Endodermal cell (in vitro differentiated cells): ENCODE data around the gene ADAMTS16. TPM values are rescaled to one million over a fixed set of nuclear protein-coding genes. Genes with fewer than 3 reads are reported as not detected.

Experiments used
- DNase-seq: peaks from one replicate; pipeline ENCODE4 v3.0.0-alpha.2; 2017
- H3K27ac ChIP-seq: 2 replicates; pipeline ENCODE4 v1.5.1; 2013; ENCODE audit warnings: mild to moderate bottlenecking, low read depth, low read length, moderate library complexity
- H3K27me3 ChIP-seq: 2 replicates; pipeline ENCODE4 v1.6.1; 2013; ENCODE audit warnings: mild to moderate bottlenecking, low read length, moderate library complexity; ENCODE audit not compliant: insufficient read depth, control insufficient read depth, poor library complexity, severe bottlenecking
- H3K36me3 ChIP-seq: 2 replicates; pipeline ENCODE4 v1.7.0; 2013; ENCODE audit warnings: mild to moderate bottlenecking, low read length, moderate library complexity; ENCODE audit not compliant: control insufficient read depth, insufficient read depth
- H3K4me1 ChIP-seq: one replicate; pipeline ENCODE4 v1.7.0; 2013; ENCODE audit warnings: low read length; ENCODE audit not compliant: control insufficient read depth, insufficient read depth
- H3K4me3 ChIP-seq: 2 replicates; pipeline ENCODE4 v1.5.1; 2013; ENCODE audit warnings: mild to moderate bottlenecking, low read length, moderate library complexity
- H3K9ac ChIP-seq: 2 replicates; pipeline ENCODE4 v1.6.1; 2013; ENCODE audit warnings: mild to moderate bottlenecking, low read length, moderate library complexity; ENCODE audit not compliant: poor library complexity, severe bottlenecking; ENCODE audit errors: extremely low read depth
- H3K9me3 ChIP-seq: 2 replicates; pipeline ENCODE4 v1.6.1; 2013; ENCODE audit warnings: mild to moderate bottlenecking, low read length, moderate library complexity; ENCODE audit not compliant: control insufficient read depth
- H3K27ac Mint-ChIP-seq: 2 replicates; pipeline ENCODE4 v1.8.0; 2020; ENCODE audit warnings: mixed read lengths
- H3K27me3 Mint-ChIP-seq: 2 replicates; pipeline ENCODE4 v1.8.0; 2021; ENCODE audit warnings: mild to moderate bottlenecking, mixed read lengths; ENCODE audit not compliant: insufficient read depth
- H3K36me3 Mint-ChIP-seq: 2 replicates; pipeline ENCODE4 v1.8.0; 2020; ENCODE audit warnings: low read depth, mixed read lengths
- H3K4me1 Mint-ChIP-seq: 2 replicates; pipeline ENCODE4 v1.8.0; 2020; ENCODE audit warnings: mixed read lengths
- H3K4me3 Mint-ChIP-seq: 2 replicates; pipeline ENCODE4 v1.8.0; 2020; ENCODE audit warnings: mild to moderate bottlenecking, moderate library complexity, mixed read lengths
- H3K9me3 Mint-ChIP-seq: 2 replicates; pipeline ENCODE4 v1.8.0; 2020; ENCODE audit warnings: mild to moderate bottlenecking, mixed read lengths
- CTCF ChIP-seq: fragments of 200-600 bp; sonication (generic); conservative IDR thresholded peaks from 2 replicates; pipeline ENCODE4 v1.5.0; 2021; ENCODE audit warnings: antibody characterized with exemption, mild to moderate bottlenecking
- WGBS, 2 experiments: methylation state at CpG; one replicate each; pipeline versions ENCODE4 v1.1.5 to v1.1.7; 2013; ENCODE audit warnings: missing lambda C conversion rate in 2 of 2, mixed read lengths in 1 of 2; ENCODE audit not compliant: insufficient coverage in 1 of 2, insufficient read length in 1 of 2; 5-methylcytosine and 5-hydroxymethylcytosine counted together
- total RNA-seq, 2 donors: library from RNA; stranded (reverse); fragmentation: NEBNext Ultra II Directional in 1 of 2; extraction: Animal tissue kit (Norgen Biotek cat#: 25700) in 1 of 2; gene quantifications; 2 replicates in 1 of 2; 3 replicates in 1 of 2; pipeline ENCODE4 v1.2.1, GENCODE V29; 2021

Gene ADAMTS16
- total RNA-seq, 2 donors from 2014 or later, result 0.77 to 7.4 TPM

DNA sequence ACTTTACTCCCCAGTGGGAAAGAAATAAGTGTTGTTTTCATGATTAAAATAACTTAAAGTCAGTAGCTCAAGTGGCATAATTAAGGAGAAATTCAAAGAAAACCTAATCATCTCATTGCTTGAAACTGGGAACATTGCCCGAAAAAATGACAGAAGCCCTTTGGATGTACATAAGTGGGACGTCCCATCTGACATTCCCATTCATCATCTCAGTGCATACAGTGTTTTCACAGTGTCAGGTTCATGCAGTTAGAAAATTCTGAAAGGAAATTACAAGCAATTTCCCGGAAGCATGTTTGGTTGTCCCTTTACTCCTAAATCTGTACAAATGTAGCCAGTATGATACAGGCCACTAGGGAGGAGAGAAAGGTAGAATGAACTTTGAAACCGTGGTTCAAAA lies 95.6 kb downstream of the ADAMTS16 start:
- Mint-ChIP-seq H3K36me3 (no peaks in the 10 kb centered on the region), H3K4me3 (no peak overlapping the region), H3K27me3 (no peaks in the 10 kb centered on the region), H3K27ac (no peak overlapping the region), H3K9me3 (no peaks in the 10 kb centered on the region), H3K4me1 (peaks cover 10% of the 10 kb centered on the region)
- Histone ChIP-seq H3K27me3 (no peaks in the 10 kb centered on the region), H3K9me3 (no peaks in the 10 kb centered on the region), H3K36me3 (no peaks in the 10 kb centered on the region), H3K9ac (no peak overlapping the region), H3K27ac (no peak overlapping the region), H3K4me3 (no peak overlapping the region), H3K4me1 (no peaks in the 10 kb centered on the region)
- no peak for DNase-seq
- WGBS, 2 experiments, result 86 to 93% methylated on average over 4 of the region's 4 CpGs
- no peak for TF ChIP-seq CTCF

- no peaks in the 10 kb centered on the region for H3K9me3 Mint-ChIP-seq
- no peaks in the 10 kb centered on the region for H3K36me3 ChIP-seq
- no peaks in the 10 kb centered on the region for H3K36me3 Mint-ChIP-seq
- H3K9ac ChIP-seq, result no peak overlapping the region
- no peaks in the 10 kb centered on the region for H3K4me1 ChIP-seq
- no peaks in the 10 kb centered on the region for H3K27me3 ChIP-seq
- DNase-seq, result no peak
- H3K4me3 ChIP-seq, result no peak overlapping the region
- peaks cover 10% of the 10 kb centered on the region for H3K4me1 Mint-ChIP-seq
- no peak overlapping the region for H3K4me3 Mint-ChIP-seq
- H3K27ac Mint-ChIP-seq, result peak overlapping the region; percentile 3
- no peak for TF ChIP-seq CTCF
- H3K27ac ChIP-seq, result no peak overlapping the region
- H3K27me3 Mint-ChIP-seq, result peaks cover 2% of the 10 kb centered on the region
- H3K9me3 ChIP-seq, result no peaks in the 10 kb centered on the region
- 74 to 82% methylated on average over 7 to 10 of the region's 10 CpGs for WGBS, 2 experiments
These were observed 99.1 kb downstream of the ADAMTS16 start for GRCh38 chr5:5239191-5239590.

- Histone ChIP-seq H3K9ac (no peak overlapping the region), H3K4me3 (no peak overlapping the region), H3K36me3 (no peaks in the 10 kb centered on the region), H3K4me1 (no peaks in the 10 kb centered on the region), H3K27me3 (no peaks in the 10 kb centered on the region), H3K27ac (no peak overlapping the region), H3K9me3 (no peaks in the 10 kb centered on the region)
- TF ChIP-seq CTCF, result no peak
- Mint-ChIP-seq H3K9me3 (no peaks in the 10 kb centered on the region), H3K27ac (no peak overlapping the region), H3K4me1 (peaks cover 8% of the 10 kb centered on the region), H3K27me3 (peaks cover 8% of the 10 kb centered on the region), H3K4me3 (no peak overlapping the region), H3K36me3 (no peaks in the 10 kb centered on the region)
- 95 to 100% methylated on average over 5 to 8 of the region's 8 CpGs for WGBS, 2 experiments
- DNase-seq, result no peak
These were observed 100.1 kb downstream of the ADAMTS16 start for GRCh38 chr5:5240234-5240633.
